Effector memory CD4-positive, alpha-beta T cell (primary cell): ENCODE results near the gene BEX4.
A peak's percentile ranks its signal among the peaks of the same experiment; 100 is the strongest.
"Not testable (repeated sequence)": the region's sequence is repeated elsewhere in the genome, so short reads cannot be mapped to it uniquely, and the experiment has no call there.

ENCODE experiments used
- DNase-seq, 3 donors: peaks; one replicate each; pipeline ENCODE4 v3.0.0-alpha.2; 2020
- H3K27ac ChIP-seq: 2 replicates; pipeline ENCODE4 v1.7.0; 2013; ENCODE audit warnings: mild to moderate bottlenecking, low read length, moderate library complexity; ENCODE audit not compliant: insufficient read depth, poor library complexity, severe bottlenecking
- H3K27me3 ChIP-seq: replicated peaks from 2 replicates; pipeline ENCODE4 v1.7.0; 2013; ENCODE audit warnings: mild to moderate bottlenecking, low read length; ENCODE audit not compliant: insufficient read depth, control insufficient read depth, poor library complexity, severe bottlenecking
- H3K36me3 ChIP-seq: 2 replicates; pipeline ENCODE4 v1.7.0; 2013; ENCODE audit warnings: mild to moderate bottlenecking, low read length, moderate library complexity; ENCODE audit not compliant: control insufficient read depth, insufficient read depth
- H3K4me1 ChIP-seq: 2 replicates; pipeline ENCODE4 v1.7.0; 2013; ENCODE audit warnings: low read length, mild to moderate bottlenecking; ENCODE audit not compliant: control insufficient read depth, insufficient read depth, poor library complexity, severe bottlenecking
- H3K4me3 ChIP-seq: 2 replicates; pipeline ENCODE4 v1.7.0; 2013; ENCODE audit warnings: low read length, low read depth, mild to moderate bottlenecking; ENCODE audit not compliant: insufficient read depth, poor library complexity, severe bottlenecking
- H3K9me3 ChIP-seq: 2 replicates; pipeline ENCODE4 v1.7.0; 2013; ENCODE audit warnings: mild to moderate bottlenecking, low read length, moderate library complexity; ENCODE audit not compliant: control insufficient read depth

The BEX4 gene

DNA sequence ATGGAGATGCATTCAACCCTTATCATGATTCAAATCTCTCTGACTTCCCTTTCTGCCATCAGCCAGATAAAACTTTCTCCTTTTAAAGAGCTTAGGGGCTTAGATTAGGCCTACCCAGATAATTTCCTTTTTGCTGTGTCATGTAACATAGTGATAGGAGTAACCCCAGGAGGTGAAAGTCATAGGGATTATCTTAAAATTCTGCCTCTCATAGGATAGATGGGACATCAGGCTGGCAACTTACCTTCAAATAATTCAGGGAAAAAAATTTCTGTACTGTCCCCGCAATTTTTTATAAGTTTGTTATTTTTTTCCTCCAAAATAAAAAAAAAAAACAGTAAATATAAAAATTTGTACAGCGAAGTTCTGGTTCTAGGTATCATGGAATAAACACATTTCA, 20.7 kb downstream of the BEX4 start:
- DNase-seq, H3K4me1 ChIP-seq, H3K4me3 ChIP-seq, H3K9me3 ChIP-seq, H3K27ac ChIP-seq, H3K27me3 ChIP-seq, H3K36me3 ChIP-seq: not testable (repeated sequence)

DNA sequence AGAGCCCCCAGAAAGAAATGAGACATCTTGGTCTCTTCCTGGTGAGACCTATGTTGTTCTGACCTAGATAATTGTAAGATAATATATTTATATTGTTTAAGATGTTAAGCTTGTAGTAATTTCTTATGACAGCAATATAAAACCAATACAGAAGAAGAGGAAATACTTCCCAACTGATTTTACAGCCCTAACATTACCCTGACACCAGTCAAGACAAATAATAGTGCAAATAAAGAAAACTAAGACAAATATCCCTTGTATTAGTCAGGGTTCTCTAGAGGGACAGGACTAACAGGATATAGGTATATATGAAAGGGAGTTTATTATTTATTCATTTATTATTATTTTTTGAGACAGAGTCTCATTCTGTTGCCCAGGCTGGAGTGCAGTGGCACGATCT, 21.4 kb downstream of the BEX4 start:
- Histone ChIP-seq H3K27me3 (no peaks in the 10 kb centered on the region), H3K4me3 (no peak overlapping the region), H3K27ac (no peak overlapping the region), H3K9me3 (no peaks in the 10 kb centered on the region), H3K36me3 (no peaks in the 10 kb centered on the region), H3K4me1 (no peaks in the 10 kb centered on the region)
- no peak for DNase-seq

DNA sequence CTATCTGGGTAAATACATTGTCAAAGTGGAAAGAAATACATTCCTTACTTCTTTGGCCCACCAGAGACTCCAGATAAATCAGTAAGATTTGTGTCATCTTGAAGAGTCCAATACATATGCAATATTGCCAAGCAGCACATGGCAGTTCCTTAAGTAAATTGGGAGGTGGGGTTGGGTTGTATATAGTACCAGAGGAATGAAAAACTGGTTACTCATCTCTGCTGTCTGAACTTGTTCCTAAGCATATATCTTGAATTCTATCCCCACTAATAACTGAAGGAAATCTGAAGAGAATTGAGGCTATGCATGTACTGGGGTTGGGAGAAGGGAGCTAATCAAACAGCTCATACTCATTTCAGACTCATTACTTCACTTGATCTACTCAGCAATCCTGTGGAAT, 25.2 kb downstream of the BEX4 start:
- no peaks in the 10 kb centered on the region for H3K9me3 ChIP-seq
- H3K36me3 ChIP-seq = no peaks in the 10 kb centered on the region
- no peak overlapping the region for H3K27ac ChIP-seq
- no peaks in the 10 kb centered on the region for H3K27me3 ChIP-seq
- no peaks in the 10 kb centered on the region for H3K4me1 ChIP-seq
- H3K4me3 ChIP-seq = no peak overlapping the region
- no peak for DNase-seq

DNA sequence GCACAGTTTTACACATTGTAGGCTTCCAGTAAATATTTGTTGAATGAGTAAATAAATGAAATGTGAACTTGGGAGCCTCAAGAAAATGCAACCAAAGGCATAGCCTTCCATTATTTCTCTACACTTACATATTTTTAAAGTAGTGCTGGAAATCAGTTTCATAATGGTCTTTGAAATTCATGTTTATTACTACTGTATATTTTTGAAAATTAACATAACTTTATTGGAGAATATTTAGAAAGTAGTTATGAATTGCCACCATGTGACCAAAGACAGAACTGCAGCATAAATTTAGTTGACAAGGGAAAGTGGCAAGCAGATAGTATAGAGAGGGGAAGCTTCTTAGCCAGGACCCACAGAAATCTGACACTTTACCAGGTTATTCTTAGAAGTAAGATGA, 33.6 kb downstream of the BEX4 start:
- H3K9me3 ChIP-seq = no peaks in the 10 kb centered on the region
- no peak for DNase-seq
- no peaks in the 10 kb centered on the region for H3K4me1 ChIP-seq
- no peak overlapping the region for H3K27ac ChIP-seq
- no peaks in the 10 kb centered on the region for H3K36me3 ChIP-seq
- no peaks in the 10 kb centered on the region for H3K27me3 ChIP-seq
- no peak overlapping the region for H3K4me3 ChIP-seq

DNA sequence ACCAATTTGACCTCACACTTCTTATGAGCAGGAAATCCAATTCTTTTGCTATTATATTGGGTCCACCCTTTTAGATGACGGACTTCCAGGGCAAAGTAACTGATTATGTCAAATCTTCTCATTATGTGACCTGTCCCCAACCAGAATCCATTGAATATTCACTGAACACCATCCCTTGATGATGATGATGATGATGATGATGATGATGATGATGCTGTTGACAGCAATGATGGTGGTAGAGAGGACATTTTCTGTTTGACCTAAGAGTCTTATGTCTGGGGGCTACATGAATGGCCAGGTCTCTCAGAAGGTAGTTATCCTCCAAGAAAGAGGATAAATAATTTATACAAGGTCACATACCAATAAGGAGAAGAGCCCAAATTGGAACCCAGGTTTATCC, 34.9 kb downstream of the BEX4 start:
- Histone ChIP-seq H3K27ac (no peak overlapping the region), H3K27me3 (no peaks in the 10 kb centered on the region), H3K4me3 (no peak overlapping the region), H3K4me1 (no peaks in the 10 kb centered on the region), H3K9me3 (no peaks in the 10 kb centered on the region), H3K36me3 (no peaks in the 10 kb centered on the region)
- DNase-seq = no peak

DNA sequence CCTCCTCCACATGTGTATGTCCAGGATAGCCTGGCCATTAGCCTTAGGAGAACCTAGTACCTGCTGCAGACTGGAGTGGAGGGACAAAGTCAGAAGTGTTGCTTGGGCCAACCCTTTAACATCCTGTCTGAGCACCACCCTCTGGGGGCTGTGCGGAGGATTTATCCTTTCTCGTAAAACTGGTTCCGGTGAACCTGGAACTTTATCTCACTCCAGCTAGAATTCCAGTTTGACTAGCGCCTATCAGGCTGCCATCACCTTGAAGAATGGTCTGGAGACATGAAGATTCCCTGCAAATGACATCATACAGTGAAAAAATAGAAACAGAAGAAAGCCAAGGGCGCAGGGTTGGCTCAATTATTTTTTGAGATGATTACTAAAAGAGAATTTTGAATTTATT, 36.1 kb downstream of the BEX4 start:
- no peak for DNase-seq
- no peak overlapping the region for H3K4me3 ChIP-seq

DNA sequence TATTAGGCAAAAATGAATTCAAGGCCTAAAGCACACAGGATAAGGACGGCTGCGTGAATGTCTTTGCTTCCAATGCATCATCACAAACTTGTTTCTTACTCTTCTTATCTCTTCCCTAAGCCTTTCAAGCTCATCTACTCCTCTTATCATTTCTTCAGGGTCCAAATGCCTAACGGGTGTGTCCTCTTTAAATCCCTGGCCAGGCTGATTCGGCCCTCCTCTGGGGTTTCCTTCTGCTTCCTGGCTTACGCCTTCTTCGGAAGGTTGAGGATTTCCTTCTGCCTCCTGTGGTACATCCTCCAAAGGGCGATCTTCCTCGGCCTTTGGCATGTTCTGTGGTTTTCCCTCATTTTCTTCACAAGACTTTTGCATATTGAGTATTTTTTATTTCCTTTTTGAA, 38.7 kb downstream of the BEX4 start:
- no peak overlapping the region for H3K27ac ChIP-seq

More for the DNA sequence above, 36.1 kb downstream of the BEX4 start:
- H3K36me3 ChIP-seq = no peaks in the 10 kb centered on the region
- no peak overlapping the region for H3K27ac ChIP-seq
- H3K27me3 ChIP-seq = no peaks in the 10 kb centered on the region
- no peaks in the 10 kb centered on the region for H3K4me1 ChIP-seq
- no peaks in the 10 kb centered on the region for H3K9me3 ChIP-seq

DNA sequence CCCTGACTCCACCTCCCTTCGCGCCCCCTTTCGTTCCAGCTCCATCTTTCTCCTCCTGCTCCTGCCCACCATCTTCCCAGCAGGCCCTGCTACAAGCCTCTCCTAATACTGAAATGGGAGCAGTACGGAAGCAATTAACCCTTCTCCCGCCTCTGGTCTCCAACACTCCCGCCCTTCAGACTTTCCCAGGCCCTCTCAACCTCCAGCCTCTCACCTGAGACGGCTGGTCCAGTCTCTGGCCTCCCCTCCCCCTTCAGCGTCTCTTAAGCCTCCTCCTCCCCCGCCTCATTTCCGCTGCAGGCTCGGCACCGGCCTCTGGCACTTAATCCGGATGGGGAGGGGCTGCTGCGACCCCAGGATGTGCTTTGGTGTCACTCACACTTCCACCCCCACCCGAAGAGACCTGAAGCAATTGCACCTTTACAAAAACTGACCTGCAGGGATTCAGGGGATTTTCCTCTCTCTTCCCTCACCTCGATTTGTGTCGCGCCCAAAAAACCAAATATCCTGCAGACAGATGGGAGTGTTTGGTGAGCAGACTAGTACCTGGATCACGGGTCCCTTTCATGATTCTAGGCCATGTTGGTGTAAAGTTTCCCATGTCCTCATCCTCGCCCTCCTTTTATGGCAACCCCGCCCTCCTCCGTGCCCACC, 39.4 kb downstream of the BEX4 start:
- Histone ChIP-seq H3K36me3 (no peaks in the 10 kb centered on the region), H3K27me3 (no peaks in the 10 kb centered on the region), H3K4me3 (peak overlapping the region; percentile 73), H3K27ac (peak overlapping the region; percentile 67), H3K9me3 (no peaks in the 10 kb centered on the region), H3K4me1 (no peaks in the 10 kb centered on the region)
- peak in 1 of 3 donors; percentile 1 for DNase-seq

More for the DNA sequence above, 38.7 kb downstream of the BEX4 start:
- no peaks in the 10 kb centered on the region for H3K27me3 ChIP-seq
- no peaks in the 10 kb centered on the region for H3K4me1 ChIP-seq
- no peak for DNase-seq
- H3K9me3 ChIP-seq = no peaks in the 10 kb centered on the region
- no peaks in the 10 kb centered on the region for H3K36me3 ChIP-seq
- no peak overlapping the region for H3K4me3 ChIP-seq

DNA sequence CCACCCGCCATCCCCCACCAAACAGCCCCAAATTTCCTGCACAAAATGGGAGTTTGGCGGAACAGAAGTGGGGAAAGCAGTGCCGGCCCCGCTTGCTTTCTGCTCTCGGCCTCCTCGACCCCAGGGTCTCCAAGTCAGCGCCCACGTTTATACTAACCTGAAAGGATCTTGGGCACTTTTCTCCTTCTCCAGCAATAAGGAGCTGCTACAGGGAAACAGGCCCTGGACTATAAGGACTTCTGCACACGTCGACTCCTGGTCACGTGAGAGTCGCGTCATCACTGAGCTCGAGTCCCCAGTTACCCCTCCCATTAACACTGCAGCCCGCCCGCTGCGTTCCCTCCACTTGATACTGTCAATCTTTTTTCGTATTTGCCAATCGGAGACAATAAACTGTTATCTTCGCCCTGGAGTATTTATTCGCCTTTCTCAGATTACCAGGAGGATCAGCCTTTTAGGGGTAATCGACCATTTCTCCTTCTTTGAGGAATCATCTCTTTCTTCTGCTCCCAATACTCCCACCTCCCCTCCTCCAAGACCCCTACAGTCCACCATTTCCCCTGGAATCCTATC, 40.1 kb downstream of the BEX4 start, which contains the start of gene TCEAL8:
Gene TCEAL8, minus strand, starts transcription at position 235 of the 573 bp plus-strand sequence. CDS start 1,176 bp downstream, outside the sequence.
- Histone ChIP-seq H3K4me1 (no peaks in the 10 kb centered on the region), H3K36me3 (no peaks in the 10 kb centered on the region), H3K27me3 (no peaks in the 10 kb centered on the region), H3K9me3 (no peaks in the 10 kb centered on the region), H3K27ac (peak within 1 kb of the TSS; percentile 67), H3K4me3 (peak within 1 kb of the TSS; percentile 73)
- DNase-seq = peak; percentile 28 to 55 (median 36)

DNA sequence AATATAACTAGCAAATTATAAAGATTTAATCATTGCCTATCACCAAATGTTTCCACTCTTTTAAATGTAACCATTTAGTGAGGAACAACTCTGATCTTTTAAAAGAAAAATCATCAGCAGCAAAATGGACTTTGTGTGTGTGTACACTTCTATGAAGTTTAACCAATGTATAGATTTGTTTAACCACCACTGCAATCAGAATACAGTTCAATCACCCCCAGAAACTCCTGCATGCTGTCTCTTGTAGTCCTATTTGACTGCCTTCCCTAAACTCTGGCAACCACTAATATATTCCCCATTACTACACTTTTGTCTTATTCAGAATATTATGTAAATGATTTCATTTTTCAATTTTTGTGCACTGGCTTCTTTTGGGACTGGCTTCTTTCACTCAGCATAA, 41.7 kb downstream of the BEX4 start:
- H3K27ac ChIP-seq = no peak overlapping the region
- H3K4me1 ChIP-seq = no peaks in the 10 kb centered on the region
- no peaks in the 10 kb centered on the region for H3K36me3 ChIP-seq
- no peaks in the 10 kb centered on the region for H3K9me3 ChIP-seq
- H3K4me3 ChIP-seq = no peak overlapping the region
- no peaks in the 10 kb centered on the region for H3K27me3 ChIP-seq
- DNase-seq = no peak
